Keratinocyte (primary cell): ENCODE results near the gene SNTG2. TPM values are rescaled to one million over a fixed set of nuclear protein-coding genes. Genes with fewer than 3 reads are reported as not detected.

ENCODE experiments used
- DNase-seq: peaks from one replicate; pipeline ENCODE4 v3.0.0-alpha.2; 2011; ENCODE audit warnings: low read depth, missing footprints, low spot score
- FAIRE-seq: peaks from 2 replicates; lab custom pipeline; 2011; peaks lifted over from hg19 to GRCh38; lab: Jason Lieb, UNC
- H2AFZ ChIP-seq: 2 replicates; pipeline ENCODE4 v1.6.0; 2012; ENCODE audit warnings: low read length, control low read depth, inconsistent platforms; ENCODE audit not compliant: control insufficient read depth
- H3K27ac ChIP-seq: 2 replicates; pipeline ENCODE4 v1.5.1; 2011; ENCODE audit warnings: low read length; ENCODE audit not compliant: control insufficient read depth, insufficient read depth
- H3K27me3 ChIP-seq: 3 replicates; pipeline ENCODE4 v1.6.0; 2011; ENCODE audit warnings: low read length; ENCODE audit not compliant: control insufficient read depth, insufficient read depth; ENCODE audit errors: extremely low read depth
- H3K36me3 ChIP-seq, 2 experiments: 2 replicates in 1 of 2; 3 replicates in 1 of 2; pipeline ENCODE4 v1.5.1; 2011; ENCODE audit warnings: low read length in 2 of 2, mild to moderate bottlenecking in 1 of 2; ENCODE audit not compliant: control insufficient read depth in 2 of 2, insufficient read depth in 2 of 2; ENCODE audit errors: extremely low read depth in 1 of 2
- H3K4me1 ChIP-seq: 3 replicates; pipeline ENCODE4 v1.5.1; 2011; ENCODE audit warnings: low read length; ENCODE audit not compliant: control insufficient read depth, insufficient read depth; ENCODE audit errors: extremely low read depth
- H3K4me2 ChIP-seq: 3 replicates; pipeline ENCODE4 v1.6.0; 2011; ENCODE audit warnings: low read depth, low read length; ENCODE audit not compliant: control insufficient read depth, insufficient read depth; ENCODE audit errors: extremely low read depth
- H3K4me3 ChIP-seq, 3 experiments: fragments of 200-600 bp in 1 of 3; sonication (generic) in 1 of 3; 2 replicates in 2 of 3; 3 replicates in 1 of 3; pipeline ENCODE4 v1.5.1; 2011 to 2016; ENCODE audit warnings: low read length in 3 of 3, mild to moderate bottlenecking in 3 of 3, control low read depth in 2 of 3, inconsistent platforms in 1 of 3, low read depth in 1 of 3, mixed read lengths in 1 of 3, mixed run types in 1 of 3, moderate library complexity in 1 of 3; ENCODE audit not compliant: control insufficient read depth in 2 of 3, insufficient read depth in 2 of 3; ENCODE audit errors: extremely low read depth in 1 of 3
- H3K79me2 ChIP-seq: 2 replicates; pipeline ENCODE4 v1.6.0; 2012; ENCODE audit warnings: low read length; ENCODE audit not compliant: control insufficient read depth, insufficient read depth
- H3K9ac ChIP-seq: 3 replicates; pipeline ENCODE4 v1.6.0; 2011; ENCODE audit warnings: low read length; ENCODE audit not compliant: control insufficient read depth, insufficient read depth; ENCODE audit errors: extremely low read depth
- H3K9me1 ChIP-seq: 3 replicates; pipeline ENCODE4 v1.6.0; 2011; ENCODE audit warnings: low read length; ENCODE audit not compliant: control insufficient read depth, insufficient read depth; ENCODE audit errors: extremely low read depth
- H3K9me3 ChIP-seq: 2 replicates; pipeline ENCODE4 v1.5.1; 2012; ENCODE audit warnings: low read depth, low read length; ENCODE audit not compliant: control insufficient read depth
- H4K20me1 ChIP-seq: 3 replicates; pipeline ENCODE4 v1.6.0; 2011; ENCODE audit warnings: low read length; ENCODE audit not compliant: control insufficient read depth, insufficient read depth; ENCODE audit errors: extremely low read depth
- EZH2 ChIP-seq: IDR thresholded peaks from one replicate; pipeline ENCODE4 v1.6.1; 2012; ENCODE audit warnings: inconsistent platforms, mild to moderate bottlenecking, low read length, moderate library complexity
- dilution Hi-C: fragments of 300-500 bp; cut with MboI; formaldehyde crosslinking; loops from one replicate; pipeline ENCODE4 v1.7.0; 2020; ENCODE audit warnings: low sequenced_read_pairs; ENCODE audit not compliant: extremely low pct_ligation_motif_present
- polyA plus RNA-seq, 5 experiments: library from polyadenylated mRNA; depleted of rRNA in 3 of 5; stranded (reverse) in 3 of 5; stranded (forward) in 1 of 5; unstranded in 1 of 5; fragments of >200 nt; gene quantifications; 1 replicate in 1 of 5; 2 replicates in 3 of 5; 3 replicates in 1 of 5; pipeline versions ENCODE4 v1.2.1 to v1.2.3, GENCODE V29; 2011 to 2012; ENCODE audit warnings: missing spikeins in 2 of 5, low read depth in 1 of 5, low replicate concordance in 1 of 5
- TF ChIP-seq, protein P1 (sequence below), 3 experiments: IDR thresholded peaks in 1 of 3; conservative IDR thresholded peaks in 1 of 3; optimal IDR thresholded peaks in 1 of 3; 2 replicates in 2 of 3; 3 replicates in 1 of 3; pipeline versions ENCODE3 to v1.5.1; 2011; ENCODE audit warnings: low read length in 3 of 3, mild to moderate bottlenecking in 3 of 3, moderate library complexity in 2 of 3, control low read depth in 1 of 3, inconsistent platforms in 1 of 3; ENCODE audit not compliant: insufficient read depth in 2 of 3; ENCODE audit errors: extremely low read depth in 1 of 3

The SNTG2 gene
- polyA plus RNA-seq, 1 donor (not counting 4 experiments of a cell fraction or from before 2014, with no cell fraction given) = not detected

DNA sequence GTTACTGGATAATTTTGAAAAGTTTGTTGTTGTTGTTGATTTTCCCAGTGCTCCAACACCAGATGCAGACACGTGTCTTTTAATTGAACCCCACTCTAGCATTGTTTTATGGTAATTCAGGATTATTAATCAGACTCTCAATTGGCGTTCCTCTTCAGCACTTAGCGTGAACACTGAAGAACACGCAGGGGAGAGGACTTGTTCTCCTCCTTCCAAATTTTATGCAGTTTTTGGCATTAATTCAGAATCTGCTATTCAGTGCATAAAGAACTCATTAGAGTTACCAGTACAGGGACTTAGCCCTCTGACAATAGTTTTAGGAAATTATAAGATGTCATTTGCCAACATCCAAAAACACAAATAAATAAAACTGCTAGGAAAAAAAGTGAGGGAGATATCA lies 75.5 kb downstream of the SNTG2 start:
- no peak for DNase-seq
- H3K4me3 ChIP-seq = no peak overlapping the region
- no peaks in the 10 kb centered on the region for H3K36me3 ChIP-seq
- no peak overlapping the region for H2AFZ ChIP-seq
- no peak overlapping the region for H3K27ac ChIP-seq
- no peak overlapping the region for H3K4me2 ChIP-seq
- no peaks in the 10 kb centered on the region for H3K9me1 ChIP-seq
- H4K20me1 ChIP-seq = no peaks in the 10 kb centered on the region
- H3K27me3 ChIP-seq = no peaks in the 10 kb centered on the region
- H3K9ac ChIP-seq = no peak overlapping the region
- no peak for FAIRE-seq
- H3K9me3 ChIP-seq = no peaks in the 10 kb centered on the region
- dilution Hi-C loops = no loop called here
- no peaks in the 10 kb centered on the region for H3K4me1 ChIP-seq
- TF ChIP-seq, protein P1, sequence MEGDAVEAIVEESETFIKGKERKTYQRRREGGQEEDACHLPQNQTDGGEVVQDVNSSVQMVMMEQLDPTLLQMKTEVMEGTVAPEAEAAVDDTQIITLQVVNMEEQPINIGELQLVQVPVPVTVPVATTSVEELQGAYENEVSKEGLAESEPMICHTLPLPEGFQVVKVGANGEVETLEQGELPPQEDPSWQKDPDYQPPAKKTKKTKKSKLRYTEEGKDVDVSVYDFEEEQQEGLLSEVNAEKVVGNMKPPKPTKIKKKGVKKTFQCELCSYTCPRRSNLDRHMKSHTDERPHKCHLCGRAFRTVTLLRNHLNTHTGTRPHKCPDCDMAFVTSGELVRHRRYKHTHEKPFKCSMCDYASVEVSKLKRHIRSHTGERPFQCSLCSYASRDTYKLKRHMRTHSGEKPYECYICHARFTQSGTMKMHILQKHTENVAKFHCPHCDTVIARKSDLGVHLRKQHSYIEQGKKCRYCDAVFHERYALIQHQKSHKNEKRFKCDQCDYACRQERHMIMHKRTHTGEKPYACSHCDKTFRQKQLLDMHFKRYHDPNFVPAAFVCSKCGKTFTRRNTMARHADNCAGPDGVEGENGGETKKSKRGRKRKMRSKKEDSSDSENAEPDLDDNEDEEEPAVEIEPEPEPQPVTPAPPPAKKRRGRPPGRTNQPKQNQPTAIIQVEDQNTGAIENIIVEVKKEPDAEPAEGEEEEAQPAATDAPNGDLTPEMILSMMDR (optimal IDR thresholded peaks at IDR 0.05 in 1 of 3, IDR thresholded peaks at IDR 0.05 in 1 of 3, conservative IDR thresholded peaks at IDR 0.05 in 1 of 3; ENCODE audit: extremely low read depth in 1 of 3, insufficient read depth in 2 of 3, low read length in 3 of 3) = no peak
- no peak for TF ChIP-seq EZH2
- H3K79me2 ChIP-seq = no peaks in the 10 kb centered on the region

DNA sequence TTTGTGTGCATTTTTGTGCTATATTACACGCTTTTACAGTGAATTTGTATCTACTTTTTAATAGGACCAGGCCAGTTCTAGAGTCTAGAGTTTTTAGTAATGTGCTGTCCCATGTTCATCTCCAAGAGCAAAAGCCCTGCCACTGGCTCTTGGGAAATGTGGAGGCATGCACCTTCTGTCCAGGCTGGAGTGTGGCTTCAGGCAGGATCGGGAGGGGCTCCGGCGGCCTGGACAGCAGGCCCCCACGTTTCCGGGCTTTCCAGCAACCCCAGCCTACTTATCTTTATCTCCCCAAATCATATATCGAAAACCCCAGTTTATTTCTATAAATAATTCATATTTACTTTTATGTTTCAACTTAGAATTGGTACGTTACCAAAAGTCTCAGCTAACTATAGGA lies 78.2 kb downstream of the SNTG2 start:
- Histone ChIP-seq H3K9me3 (no peaks in the 10 kb centered on the region), H3K9me1 (no peaks in the 10 kb centered on the region), H3K36me3 (no peaks in the 10 kb centered on the region), H3K9ac (no peak overlapping the region), H2AFZ (no peak overlapping the region), H3K27me3 (no peaks in the 10 kb centered on the region), H4K20me1 (no peaks in the 10 kb centered on the region), H3K4me2 (no peak overlapping the region), H3K4me1 (no peaks in the 10 kb centered on the region), H3K79me2 (no peaks in the 10 kb centered on the region), H3K4me3 (no peak overlapping the region), H3K27ac (no peak overlapping the region)
- DNase-seq = no peak
- TF ChIP-seq EZH2 = no peak
- TF ChIP-seq, protein P1 (optimal IDR thresholded peaks at IDR 0.05 in 1 of 3, IDR thresholded peaks at IDR 0.05 in 1 of 3, conservative IDR thresholded peaks at IDR 0.05 in 1 of 3; ENCODE audit: extremely low read depth in 1 of 3, insufficient read depth in 2 of 3, low read length in 3 of 3) = no peak
- FAIRE-seq = no peak
- dilution Hi-C loops = no loop called here
